Measurements from ENCODE around the gene SP4.

GRCh38 chr7:21461282-21461681, 33.4 kb downstream of the SP4 start:
- TF ChIP-seq CTCF (IDR thresholded peaks at IDR 0.05) (no peak), POLR2A (IDR thresholded peaks at IDR 0.05) (no peak)

All from Peyer's patch (tissue), 4 donors.